GM19324 (cell line): Measurements from ENCODE around the gene CSNK1G1.
A peak's percentile ranks its signal among the peaks of the same experiment; 100 is the strongest.
"Not testable (repeated sequence)": the region's sequence is repeated elsewhere in the genome, so short reads cannot be mapped to it uniquely, and the experiment has no call there.

Experiments used
- ATAC-seq: cut with Tn5 transposase; IDR thresholded peaks from one replicate; pipeline ENCODE4 v1.9.1; 2021; ENCODE audit warnings: mild to moderate bottlenecking, moderate library complexity; ENCODE audit not compliant: unreplicated experiment, low FRiP score

The CSNK1G1 gene

GRCh38 chr15:64247906-64248541 lies 107.9 kb downstream of the CSNK1G1 start:
- peak; percentile 70 for ATAC-seq

GRCh38 chr15:64247535-64247905 lies 108.5 kb downstream of the CSNK1G1 start:
- no peak for ATAC-seq

- peak; percentile 61 for ATAC-seq
Measured at GRCh38 chr15:64246364-64247189, 109.4 kb downstream of the CSNK1G1 start.

GRCh38 chr15:64245405-64245804 lies 110.6 kb downstream of the CSNK1G1 start:
- ATAC-seq, result no peak

- ATAC-seq, result no peak
Measured at GRCh38 chr15:64237677-64238076, 118.3 kb downstream of the CSNK1G1 start.

- no peak for ATAC-seq
Measured at GRCh38 chr15:64236156-64236894, 119.6 kb downstream of the CSNK1G1 start.

- no peak for ATAC-seq
Measured at GRCh38 chr15:64235552-64235951, 120.4 kb downstream of the CSNK1G1 start.

- no peak for ATAC-seq
Measured at GRCh38 chr15:64233299-64233698, 122.7 kb downstream of the CSNK1G1 start.

- no peak for ATAC-seq
Measured at GRCh38 chr15:64232400-64232799, 123.6 kb downstream of the CSNK1G1 start.

GRCh38 chr15:64229129-64229724 lies 126.7 kb downstream of the CSNK1G1 start:
- ATAC-seq, result no peak

GRCh38 chr15:64225804-64226203 lies 130.2 kb downstream of the CSNK1G1 start:
- ATAC-seq, result no peak

- ATAC-seq, result no peak
Measured at GRCh38 chr15:64224511-64224910, 131.5 kb downstream of the CSNK1G1 start.

- ATAC-seq, result no peak
Measured at GRCh38 chr15:64223882-64224281, 132.1 kb downstream of the CSNK1G1 start.

GRCh38 chr15:64222573-64223366 lies 133.2 kb downstream of the CSNK1G1 start:
- ATAC-seq, result no peak

GRCh38 chr15:64221911-64222310 lies 134.1 kb downstream of the CSNK1G1 start:
- ATAC-seq, result not testable (repeated sequence)

GRCh38 chr15:64217429-64217750 lies 138.6 kb downstream of the CSNK1G1 start:
- not testable (repeated sequence) for ATAC-seq

- no peak for ATAC-seq
Measured at GRCh38 chr15:64216730-64217428, 139.1 kb downstream of the CSNK1G1 start.

GRCh38 chr15:64216196-64216595 lies 139.8 kb downstream of the CSNK1G1 start:
- no peak for ATAC-seq

- no peak for ATAC-seq
Measured at GRCh38 chr15:64213646-64214045, 142.3 kb downstream of the CSNK1G1 start.

GRCh38 chr15:64211696-64212095 lies 144.3 kb downstream of the CSNK1G1 start:
- no peak for ATAC-seq
